Neural cell (in vitro differentiated cells): ENCODE measurements around the gene AFG3L2. TPM values are rescaled to one million over a fixed set of nuclear protein-coding genes. Genes with fewer than 3 reads are reported as not detected.

ENCODE experiments used
- H2AFZ ChIP-seq: fragments of 200-600, 300-800 bp; sonication (generic), shearing (Covaris generic); 2 replicates; pipeline ENCODE4 v1.6.0; 2014; ENCODE audit warnings: low read depth, mild to moderate bottlenecking, antibody characterized with exemption, low read length, moderate library complexity
- H3F3A ChIP-seq: fragments of 200-600 bp; shearing (Covaris generic); 2 replicates; pipeline ENCODE4 v1.6.1; 2016; ENCODE audit warnings: mild to moderate bottlenecking, moderate library complexity, mixed read lengths, antibody characterized with exemption, low read length; ENCODE audit not compliant: insufficient read depth, poor library complexity, severe bottlenecking
- H3K27ac ChIP-seq: fragments of 200-600, 300-800 bp; sonication (generic), shearing (Covaris generic); 2 replicates; pipeline ENCODE4 v1.5.1; 2014; ENCODE audit warnings: mild to moderate bottlenecking, low read length, moderate library complexity
- H3K27me3 ChIP-seq: fragments of 300-800, 200-600 bp; sonication (generic), shearing (Covaris generic); 2 replicates; pipeline ENCODE4 v1.6.0; 2014; ENCODE audit warnings: mild to moderate bottlenecking, low read depth, low read length, moderate library complexity; ENCODE audit not compliant: insufficient read depth
- H3K36me3 ChIP-seq: fragments of 300-800, 200-600 bp; sonication (generic), shearing (Covaris generic); 2 replicates; pipeline ENCODE4 v1.5.1; 2014; ENCODE audit warnings: mild to moderate bottlenecking, antibody characterized with exemption, low read length, moderate library complexity; ENCODE audit not compliant: insufficient read depth
- H3K4me2 ChIP-seq: fragments of 300-800, 200-600 bp; sonication (generic), shearing (Covaris generic); 2 replicates; pipeline ENCODE4 v1.6.0; 2014; ENCODE audit warnings: mild to moderate bottlenecking, low read length
- H3K4me3 ChIP-seq: fragments of 300-800, 200-600 bp; sonication (generic), shearing (Covaris generic); 2 replicates; pipeline ENCODE4 v1.5.1; 2014; ENCODE audit warnings: mild to moderate bottlenecking, low read length, moderate library complexity
- H3K79me2 ChIP-seq: fragments of 200-600 bp; shearing (Covaris generic); replicated peaks from 2 replicates; pipeline ENCODE4 v1.6.0; 2014; ENCODE audit warnings: mild to moderate bottlenecking, low read length, moderate library complexity; ENCODE audit not compliant: insufficient read depth
- H3K9ac ChIP-seq: fragments of 300-800, 200-600 bp; sonication (generic), shearing (Covaris generic); 2 replicates; pipeline ENCODE4 v1.6.1; 2016; ENCODE audit warnings: mild to moderate bottlenecking, low read length, mixed read lengths
- H3K9me2 ChIP-seq: fragments of 200-600 bp; shearing (Covaris generic); 2 replicates; pipeline ENCODE4 v1.6.1; 2016; ENCODE audit warnings: mild to moderate bottlenecking, low read length, mixed read lengths; ENCODE audit not compliant: insufficient read depth
- H3K9me3 ChIP-seq: fragments of 200-600, 300-800 bp; sonication (generic), shearing (Covaris generic); 2 replicates; pipeline ENCODE4 v1.6.1; 2016; ENCODE audit warnings: mild to moderate bottlenecking, mixed run types, low read length, moderate library complexity, mixed read lengths
- H4K20me1 ChIP-seq: fragments of 200-600 bp; shearing (Covaris generic); 2 replicates; pipeline ENCODE4 v1.6.1; 2016; ENCODE audit warnings: mild to moderate bottlenecking, mixed run types; ENCODE audit not compliant: insufficient read depth
- CTCF ChIP-seq: fragments of 450-650 bp; IDR thresholded peaks from 2 replicates; pipeline ENCODE4 v1.5.1; 2014; ENCODE audit warnings: antibody characterized with exemption, mild to moderate bottlenecking, moderate library complexity; ENCODE audit not compliant: poor library complexity, severe bottlenecking
- EP300 ChIP-seq: fragments of 450-650 bp; conservative IDR thresholded peaks from 2 replicates; pipeline ENCODE4 v1.6.1; 2014; ENCODE audit warnings: antibody characterized with exemption, mild to moderate bottlenecking, moderate library complexity; ENCODE audit not compliant: poor library complexity, severe bottlenecking
- EZH2 ChIP-seq: fragments of 200-600, 300-800 bp; shearing (Covaris generic), sonication (generic); IDR thresholded peaks from 2 replicates; pipeline ENCODE4 v1.6.1; 2014; ENCODE audit warnings: antibody characterized with exemption, low read length, borderline replicate concordance, mild to moderate bottlenecking; ENCODE audit not compliant: insufficient read depth, poor library complexity, severe bottlenecking
- MXI1 ChIP-seq: fragments of 450-650 bp; conservative IDR thresholded peaks from 2 replicates; pipeline ENCODE4 v1.6.1; 2014; ENCODE audit warnings: antibody characterized with exemption, mild to moderate bottlenecking; ENCODE audit not compliant: poor library complexity, severe bottlenecking
- POLR2AphosphoS5 ChIP-seq: IDR thresholded peaks from 2 replicates; pipeline ENCODE4 v1.6.1; 2012
- RAD21 ChIP-seq: fragments of 450-650 bp; conservative IDR thresholded peaks from 2 replicates; pipeline ENCODE4 v1.6.1; 2014; ENCODE audit warnings: antibody characterized with exemption, mild to moderate bottlenecking, moderate library complexity
- SMC3 ChIP-seq: fragments of 450-650 bp; conservative IDR thresholded peaks from 2 replicates; pipeline ENCODE4 v1.6.1; 2014; ENCODE audit warnings: antibody characterized with exemption, mild to moderate bottlenecking, moderate library complexity; ENCODE audit not compliant: poor library complexity
- TAF1 ChIP-seq: IDR thresholded peaks from 2 replicates; pipeline ENCODE4 v1.6.1; 2012; ENCODE audit warnings: low read depth
- polyA plus RNA-seq: library from polyadenylated mRNA; depleted of rRNA; stranded (reverse); fragments of >200 nt; gene quantifications from 2 replicates; pipeline ENCODE4 v1.2.3, GENCODE V29; 2014
- TF ChIP-seq, protein P1 (sequence below): IDR thresholded peaks from 2 replicates; pipeline ENCODE4 v1.6.1; 2012; ENCODE audit warnings: borderline replicate concordance

AFG3L2 gene
- polyA plus RNA-seq, 1 donor from 2014 or later, result 49.4 TPM

DNA sequence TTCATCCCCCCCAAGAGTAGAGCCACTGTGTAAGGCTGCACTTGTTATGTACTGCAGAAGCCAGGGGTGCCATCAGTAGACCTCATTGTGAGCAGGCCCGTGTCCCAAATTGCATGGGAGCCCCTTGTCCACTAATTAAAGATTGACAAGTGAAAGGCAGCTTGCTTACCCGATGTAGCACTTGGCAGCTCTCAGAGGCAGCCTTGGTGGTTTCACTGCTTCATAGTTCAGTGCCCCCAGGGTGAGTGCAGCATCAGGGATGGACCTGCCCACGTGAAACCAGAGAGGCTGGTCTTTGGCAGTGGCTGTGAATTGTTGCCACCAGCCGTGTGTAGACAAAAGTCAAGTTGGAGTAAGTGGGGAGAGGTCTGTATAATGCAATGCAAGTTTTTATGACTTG, 55.7 kb downstream of the AFG3L2 start:
- Histone ChIP-seq H3K4me3 (no peak overlapping the region), H3K9me3 (no peaks in the 10 kb centered on the region), H3K9me2 (no peaks in the 10 kb centered on the region), H3K36me3 (no peaks in the 10 kb centered on the region), H3F3A (no peaks in the 10 kb centered on the region), H3K79me2 (no peaks in the 10 kb centered on the region), H2AFZ (no peak overlapping the region), H3K27me3 (no peaks in the 10 kb centered on the region), H3K4me2 (no peak overlapping the region), H4K20me1 (no peaks in the 10 kb centered on the region), H3K9ac (no peak overlapping the region), H3K27ac (no peak overlapping the region)
- TF ChIP-seq SMC3 (no peak), EP300 (no peak), EZH2 (no peak), CTCF (no peak), POLR2AphosphoS5 (no peak), RAD21 (no peak), TAF1 (no peak), MXI1 (no peak)
- TF ChIP-seq, protein P1, sequence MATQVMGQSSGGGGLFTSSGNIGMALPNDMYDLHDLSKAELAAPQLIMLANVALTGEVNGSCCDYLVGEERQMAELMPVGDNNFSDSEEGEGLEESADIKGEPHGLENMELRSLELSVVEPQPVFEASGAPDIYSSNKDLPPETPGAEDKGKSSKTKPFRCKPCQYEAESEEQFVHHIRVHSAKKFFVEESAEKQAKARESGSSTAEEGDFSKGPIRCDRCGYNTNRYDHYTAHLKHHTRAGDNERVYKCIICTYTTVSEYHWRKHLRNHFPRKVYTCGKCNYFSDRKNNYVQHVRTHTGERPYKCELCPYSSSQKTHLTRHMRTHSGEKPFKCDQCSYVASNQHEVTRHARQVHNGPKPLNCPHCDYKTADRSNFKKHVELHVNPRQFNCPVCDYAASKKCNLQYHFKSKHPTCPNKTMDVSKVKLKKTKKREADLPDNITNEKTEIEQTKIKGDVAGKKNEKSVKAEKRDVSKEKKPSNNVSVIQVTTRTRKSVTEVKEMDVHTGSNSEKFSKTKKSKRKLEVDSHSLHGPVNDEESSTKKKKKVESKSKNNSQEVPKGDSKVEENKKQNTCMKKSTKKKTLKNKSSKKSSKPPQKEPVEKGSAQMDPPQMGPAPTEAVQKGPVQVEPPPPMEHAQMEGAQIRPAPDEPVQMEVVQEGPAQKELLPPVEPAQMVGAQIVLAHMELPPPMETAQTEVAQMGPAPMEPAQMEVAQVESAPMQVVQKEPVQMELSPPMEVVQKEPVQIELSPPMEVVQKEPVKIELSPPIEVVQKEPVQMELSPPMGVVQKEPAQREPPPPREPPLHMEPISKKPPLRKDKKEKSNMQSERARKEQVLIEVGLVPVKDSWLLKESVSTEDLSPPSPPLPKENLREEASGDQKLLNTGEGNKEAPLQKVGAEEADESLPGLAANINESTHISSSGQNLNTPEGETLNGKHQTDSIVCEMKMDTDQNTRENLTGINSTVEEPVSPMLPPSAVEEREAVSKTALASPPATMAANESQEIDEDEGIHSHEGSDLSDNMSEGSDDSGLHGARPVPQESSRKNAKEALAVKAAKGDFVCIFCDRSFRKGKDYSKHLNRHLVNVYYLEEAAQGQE, result no peak

GRCh38 chr18:12318857-12319256, 58.2 kb downstream of the AFG3L2 start:
- Histone ChIP-seq H4K20me1 (no peaks in the 10 kb centered on the region), H3K9me2 (no peaks in the 10 kb centered on the region), H3K9me3 (no peaks in the 10 kb centered on the region), H3K27ac (no peak overlapping the region), H3K4me2 (no peak overlapping the region), H3K27me3 (no peaks in the 10 kb centered on the region), H3F3A (no peaks in the 10 kb centered on the region), H3K4me3 (no peak overlapping the region), H3K36me3 (no peaks in the 10 kb centered on the region), H3K79me2 (no peaks in the 10 kb centered on the region), H2AFZ (no peak overlapping the region), H3K9ac (no peak overlapping the region)
- no peak for TF ChIP-seq EP300
- TF ChIP-seq MXI1, result no peak
- no peak for TF ChIP-seq EZH2
- TF ChIP-seq POLR2AphosphoS5, result no peak
- TF ChIP-seq, protein P1, result no peak
- TF ChIP-seq TAF1, result no peak
- no peak for TF ChIP-seq RAD21
- no peak for TF ChIP-seq SMC3
- TF ChIP-seq CTCF, result no peak
